HepG2 (cell line): ENCODE results near the gene RPS6KC1. TPM values are rescaled to one million over a fixed set of nuclear protein-coding genes. Genes with fewer than 3 reads are reported as not detected.

ENCODE experiments used
- CREB3 ChIP-seq: sonication (generic); formaldehyde crosslinking; IDR thresholded peaks from 2 replicates; pipeline ENCODE4 v1.5.0; 2020; ENCODE audit warnings: missing genetic modification reagents
- FOXK2 ChIP-seq: fragments of 450-650 bp; IDR thresholded peaks from 2 replicates; pipeline ENCODE4 v1.6.1; 2016
- HNRNPL ChIP-seq: fragments of 200-400 bp; formaldehyde crosslinking; IDR thresholded peaks from 2 replicates; pipeline ENCODE4 v1.6.1; 2017; ENCODE audit warnings: mild to moderate bottlenecking, low read depth, low read length
- MIXL1 ChIP-seq: IDR thresholded peaks from 2 replicates; pipeline ENCODE4 v1.6.1; 2016
- NKX3-1 ChIP-seq: sonication (generic); formaldehyde crosslinking; IDR thresholded peaks from 2 replicates; pipeline ENCODE4 v1.5.0; 2020; ENCODE audit warnings: missing genetic modification reagents
- PRDM4 ChIP-seq: sonication (generic); formaldehyde crosslinking; IDR thresholded peaks from 2 replicates; pipeline ENCODE4 v1.9.0; 2021; ENCODE audit warnings: missing genetic modification reagents, borderline replicate concordance
- ZBTB20 ChIP-seq: sonication (generic); formaldehyde crosslinking; IDR thresholded peaks from 2 replicates; pipeline ENCODE4 v1.8.1; 2023; ENCODE audit warnings: missing genetic modification reagents, low read depth, mild to moderate bottlenecking, borderline replicate concordance
- ZNF160 ChIP-seq: sonication (generic); formaldehyde crosslinking; IDR thresholded peaks from 2 replicates; pipeline ENCODE4 v1.8.0; 2022; ENCODE audit warnings: mild to moderate bottlenecking, inconsistent platforms, missing genetic modification reagents
- ZNF570 ChIP-seq: sonication (generic); formaldehyde crosslinking; IDR thresholded peaks from 2 replicates; pipeline ENCODE4 v1.4.0; 2020; ENCODE audit warnings: mild to moderate bottlenecking, missing genetic modification reagents, borderline replicate concordance
- ZNF691 ChIP-seq: sonication (generic); formaldehyde crosslinking; IDR thresholded peaks from 2 replicates; pipeline ENCODE4 v1.4.0; 2020; ENCODE audit warnings: missing genetic modification reagents, low read depth, mild to moderate bottlenecking, borderline replicate concordance
- ZNF777 ChIP-seq: sonication (generic); formaldehyde crosslinking; IDR thresholded peaks from 2 replicates; pipeline ENCODE4 v1.4.0; 2020; ENCODE audit warnings: missing genetic modification reagents
- ZNF781 ChIP-seq: sonication (generic); formaldehyde crosslinking; IDR thresholded peaks from 2 replicates; pipeline ENCODE4 v1.5.1; 2020; ENCODE audit warnings: borderline replicate concordance, mild to moderate bottlenecking, missing genetic modification reagents; ENCODE audit errors: not compliant biosample characterization
- polyA plus RNA-seq, 8 experiments: library from polyadenylated mRNA; depleted of rRNA in 3 of 8; stranded (reverse) in 7 of 8; unstranded in 1 of 8; fragments of >200 nt; fragmentation: Illumina TruSeq in 4 of 8; extraction: Trizol in 4 of 8; gene quantifications; 2 replicates each; pipeline versions ENCODE4 v1.2.1 to v1.2.3, GENCODE V29; 2011 to 2016; ENCODE audit warnings: low read depth in 4 of 8, missing spikeins in 1 of 8, mixed read lengths in 1 of 8; ENCODE audit not compliant: insufficient read depth in 1 of 8
- total RNA-seq, 5 experiments: library from RNA; depleted of rRNA; stranded (reverse); fragments of >200 nt; fragmentation: Illumina TruSeq; extraction: Trizol; gene quantifications; 2 replicates each; pipeline ENCODE4 v1.2.3, GENCODE V29; 2016; ENCODE audit warnings: low read depth in 1 of 5
- TF ChIP-seq, protein P1 (sequence below): sonication (generic); formaldehyde crosslinking; IDR thresholded peaks from 2 replicates; pipeline ENCODE4 v1.8.1; 2023; ENCODE audit warnings: mild to moderate bottlenecking, missing genetic modification reagents, borderline replicate concordance
- TF ChIP-seq, protein P2 (sequence below): sonication (generic); formaldehyde crosslinking; IDR thresholded peaks from 2 replicates; pipeline ENCODE4 v1.8.0; 2022; ENCODE audit warnings: mild to moderate bottlenecking, missing genetic modification reagents
- TF ChIP-seq, protein P3 (sequence below): sonication (generic); formaldehyde crosslinking; conservative IDR thresholded peaks from 2 replicates; pipeline ENCODE4 v1.4.0; 2020; ENCODE audit warnings: mild to moderate bottlenecking, missing genetic modification reagents, moderate library complexity
- TF ChIP-seq, protein P4 (sequence below), 2 experiments: fragments of 450-650 bp in 1 of 2; sonication (generic) in 1 of 2; formaldehyde crosslinking; IDR thresholded peaks; 2 replicates each; pipeline versions ENCODE4 v1.5.0 to v1.8.0; 2020 to 2022; ENCODE audit warnings: mild to moderate bottlenecking in 1 of 2, missing genetic modification reagents in 1 of 2

RPS6KC1 gene
- total and polyA plus RNA-seq, 2 of the 13 experiments (the other 11 are each of a cell fraction or from before 2014, with no cell fraction given) = 11.0 to 25.2 TPM

DNA sequence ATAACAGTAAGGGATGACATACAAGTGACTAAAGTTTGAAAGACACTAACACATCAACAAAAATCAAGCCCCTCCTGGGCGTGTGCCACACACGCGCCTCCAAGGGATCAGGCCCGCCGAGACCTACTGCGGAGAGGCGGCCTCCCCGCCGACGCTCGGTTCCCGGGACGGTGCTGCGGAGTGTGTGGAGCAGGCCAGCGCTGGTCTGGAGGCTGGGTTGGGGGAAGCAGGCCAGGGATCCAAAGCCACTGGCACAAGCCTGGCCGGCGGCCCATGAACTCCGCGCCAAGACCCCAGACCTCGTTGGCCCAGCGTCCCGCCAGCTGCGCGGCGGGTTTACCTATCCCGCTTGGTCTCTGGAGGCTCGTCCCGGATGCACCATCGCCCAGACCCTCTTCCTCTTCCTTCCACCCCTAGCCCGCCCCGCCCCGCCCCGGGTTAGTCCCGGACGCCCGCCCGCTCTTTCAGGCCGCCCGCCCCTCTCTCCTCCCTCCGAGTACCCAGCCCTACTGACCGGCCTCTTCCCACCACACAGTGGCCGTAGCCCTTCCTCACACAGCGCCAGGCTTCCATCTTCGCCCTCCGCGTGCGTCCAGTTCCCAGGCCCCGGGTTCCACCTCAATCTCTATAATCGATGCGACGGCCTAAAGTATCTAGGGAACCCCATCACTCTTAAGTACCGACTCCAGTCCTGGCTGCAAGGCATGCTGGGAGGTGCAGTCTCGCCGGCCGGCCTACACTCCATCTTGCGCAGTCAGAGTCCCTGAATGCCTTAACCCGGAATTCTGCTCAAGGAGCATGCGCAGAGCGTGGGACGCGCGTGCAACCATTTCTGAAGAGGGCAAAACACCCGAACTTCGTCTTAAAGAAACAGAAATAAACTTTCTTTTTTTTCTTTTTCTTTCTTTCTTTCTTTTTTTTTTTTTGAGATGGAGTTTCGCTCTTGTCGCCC is 35.7 kb upstream of the RPS6KC1 start, which contains the start of gene ANGEL2 (continued):
- TF ChIP-seq PRDM4 (CRISPR knock-in tag) = no peak
- no peak for TF ChIP-seq CREB3 (CRISPR knock-in tag)
- no peak for TF ChIP-seq FOXK2
- no peak for TF ChIP-seq ZBTB20 (CRISPR knock-in tag)
- no peak for TF ChIP-seq ZNF160 (CRISPR knock-in tag)
- TF ChIP-seq ZNF777 (CRISPR knock-in tag) = no peak
- TF ChIP-seq ZNF570 = 0 out of 2 replicates have a peak, but pooled peaks have one; percentile 50
- TF ChIP-seq ZNF781 (CRISPR knock-in tag) = peak; percentile 70
- TF ChIP-seq, protein P1, sequence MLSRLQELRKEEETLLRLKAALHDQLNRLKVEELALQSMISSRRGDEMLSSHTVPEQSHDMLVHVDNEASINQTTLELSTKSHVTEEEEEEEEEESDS = no peak
- peak; percentile 34; the same call in 1 of the 2 replicates for TF ChIP-seq ZNF691 (CRISPR knock-in tag)
- TF ChIP-seq, protein P2, sequence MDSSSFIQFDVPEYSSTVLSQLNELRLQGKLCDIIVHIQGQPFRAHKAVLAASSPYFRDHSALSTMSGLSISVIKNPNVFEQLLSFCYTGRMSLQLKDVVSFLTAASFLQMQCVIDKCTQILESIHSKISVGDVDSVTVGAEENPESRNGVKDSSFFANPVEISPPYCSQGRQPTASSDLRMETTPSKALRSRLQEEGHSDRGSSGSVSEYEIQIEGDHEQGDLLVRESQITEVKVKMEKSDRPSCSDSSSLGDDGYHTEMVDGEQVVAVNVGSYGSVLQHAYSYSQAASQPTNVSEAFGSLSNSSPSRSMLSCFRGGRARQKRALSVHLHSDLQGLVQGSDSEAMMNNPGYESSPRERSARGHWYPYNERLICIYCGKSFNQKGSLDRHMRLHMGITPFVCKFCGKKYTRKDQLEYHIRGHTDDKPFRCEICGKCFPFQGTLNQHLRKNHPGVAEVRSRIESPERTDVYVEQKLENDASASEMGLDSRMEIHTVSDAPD (CRISPR knock-in tag) = no peak
- no peak for TF ChIP-seq HNRNPL
- peak; percentile 69; the same call in 1 of the 2 replicates for TF ChIP-seq NKX3-1 (CRISPR knock-in tag)
- no peak for TF ChIP-seq MIXL1
- TF ChIP-seq, protein P3, sequence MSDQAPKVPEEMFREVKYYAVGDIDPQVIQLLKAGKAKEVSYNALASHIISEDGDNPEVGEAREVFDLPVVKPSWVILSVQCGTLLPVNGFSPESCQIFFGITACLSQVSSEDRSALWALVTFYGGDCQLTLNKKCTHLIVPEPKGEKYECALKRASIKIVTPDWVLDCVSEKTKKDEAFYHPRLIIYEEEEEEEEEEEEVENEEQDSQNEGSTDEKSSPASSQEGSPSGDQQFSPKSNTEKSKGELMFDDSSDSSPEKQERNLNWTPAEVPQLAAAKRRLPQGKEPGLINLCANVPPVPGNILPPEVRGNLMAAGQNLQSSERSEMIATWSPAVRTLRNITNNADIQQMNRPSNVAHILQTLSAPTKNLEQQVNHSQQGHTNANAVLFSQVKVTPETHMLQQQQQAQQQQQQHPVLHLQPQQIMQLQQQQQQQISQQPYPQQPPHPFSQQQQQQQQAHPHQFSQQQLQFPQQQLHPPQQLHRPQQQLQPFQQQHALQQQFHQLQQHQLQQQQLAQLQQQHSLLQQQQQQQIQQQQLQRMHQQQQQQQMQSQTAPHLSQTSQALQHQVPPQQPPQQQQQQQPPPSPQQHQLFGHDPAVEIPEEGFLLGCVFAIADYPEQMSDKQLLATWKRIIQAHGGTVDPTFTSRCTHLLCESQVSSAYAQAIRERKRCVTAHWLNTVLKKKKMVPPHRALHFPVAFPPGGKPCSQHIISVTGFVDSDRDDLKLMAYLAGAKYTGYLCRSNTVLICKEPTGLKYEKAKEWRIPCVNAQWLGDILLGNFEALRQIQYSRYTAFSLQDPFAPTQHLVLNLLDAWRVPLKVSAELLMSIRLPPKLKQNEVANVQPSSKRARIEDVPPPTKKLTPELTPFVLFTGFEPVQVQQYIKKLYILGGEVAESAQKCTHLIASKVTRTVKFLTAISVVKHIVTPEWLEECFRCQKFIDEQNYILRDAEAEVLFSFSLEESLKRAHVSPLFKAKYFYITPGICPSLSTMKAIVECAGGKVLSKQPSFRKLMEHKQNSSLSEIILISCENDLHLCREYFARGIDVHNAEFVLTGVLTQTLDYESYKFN (CRISPR knock-in tag) = no peak
- TF ChIP-seq, protein P4, sequence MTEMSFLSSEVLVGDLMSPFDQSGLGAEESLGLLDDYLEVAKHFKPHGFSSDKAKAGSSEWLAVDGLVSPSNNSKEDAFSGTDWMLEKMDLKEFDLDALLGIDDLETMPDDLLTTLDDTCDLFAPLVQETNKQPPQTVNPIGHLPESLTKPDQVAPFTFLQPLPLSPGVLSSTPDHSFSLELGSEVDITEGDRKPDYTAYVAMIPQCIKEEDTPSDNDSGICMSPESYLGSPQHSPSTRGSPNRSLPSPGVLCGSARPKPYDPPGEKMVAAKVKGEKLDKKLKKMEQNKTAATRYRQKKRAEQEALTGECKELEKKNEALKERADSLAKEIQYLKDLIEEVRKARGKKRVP (CRISPR knock-in tag; IDR thresholded peaks at IDR 0.05) = no peak
